Retinal pigment epithelial cell (primary cell): ENCODE data around the gene HRAS.

Source experiments
- DNase-seq: peaks from one replicate; pipeline ENCODE4 v3.0.0-alpha.2; 2010; ENCODE audit warnings: low read depth
- H3K4me3 ChIP-seq: 2 replicates; pipeline ENCODE4 v1.5.1; 2011; ENCODE audit warnings: mild to moderate bottlenecking, low read length, control low read depth, moderate library complexity
- CTCF ChIP-seq: conservative IDR thresholded peaks from 2 replicates; pipeline ENCODE4 v1.5.1; 2011; ENCODE audit warnings: low read depth, low read length, control low read depth, inconsistent platforms

The HRAS gene

GRCh38 chr11:573146-573759 is 37.9 kb upstream of the HRAS start:
- no peak for DNase-seq
- no peak for TF ChIP-seq CTCF
- no peak overlapping the region for H3K4me3 ChIP-seq

- no peak for TF ChIP-seq CTCF
- no peak overlapping the region for H3K4me3 ChIP-seq
- DNase-seq, result no peak
Observed at GRCh38 chr11:571802-572185, 36.4 kb upstream of the HRAS start.

- TF ChIP-seq CTCF, result no peak
- H3K4me3 ChIP-seq, result peak overlapping the region; percentile 43
- DNase-seq, result no peak
Observed at GRCh38 chr11:569158-569885, 33.9 kb upstream of the HRAS start.

GRCh38 chr11:568306-569157 is 33.2 kb upstream of the HRAS start:
- peak; percentile 57 for DNase-seq
- peak overlapping the region; percentile 61 for H3K4me3 ChIP-seq
- no peak for TF ChIP-seq CTCF

GRCh38 chr11:567629-568292 is 32.4 kb upstream of the HRAS start:
- no peak for TF ChIP-seq CTCF
- peak overlapping the region; percentile 61 for H3K4me3 ChIP-seq
- DNase-seq, result no peak

GRCh38 chr11:567011-567628 is 31.7 kb upstream of the HRAS start:
- no peak for TF ChIP-seq CTCF
- H3K4me3 ChIP-seq, result peak overlapping the region; percentile 61
- DNase-seq, result no peak
